Panc1 (cell line): ENCODE results near the gene ARID4B.

Experiments
- CTCF ChIP-seq: fragments of 450-650 bp; IDR thresholded peaks from 2 replicates; pipeline ENCODE4 v1.5.1; 2017; ENCODE audit warnings: mild to moderate bottlenecking
- POLR2AphosphoS5 ChIP-seq: IDR thresholded peaks from 2 replicates; pipeline ENCODE4 v1.6.1; 2012; ENCODE audit warnings: mild to moderate bottlenecking, low read depth, low read length, moderate library complexity
- REST ChIP-seq, 2 experiments: IDR thresholded peaks; 2 replicates each; pipeline ENCODE4 v1.6.1; 2011 to 2012; ENCODE audit warnings: low read depth in 2 of 2, control low read depth in 1 of 2, low read length in 1 of 2, mild to moderate bottlenecking in 1 of 2, moderate library complexity in 1 of 2; ENCODE audit not compliant: insufficient read depth in 1 of 2
- SIN3A ChIP-seq: IDR thresholded peaks from 2 replicates; pipeline ENCODE4 v1.6.1; 2012; ENCODE audit warnings: low read depth, mild to moderate bottlenecking, low read length, moderate library complexity, borderline replicate concordance; ENCODE audit not compliant: insufficient read depth
- TCF7L2 ChIP-seq: IDR thresholded peaks from 2 replicates; pipeline ENCODE4 v1.6.1; 2011; ENCODE audit warnings: mild to moderate bottlenecking, low read depth, low read length, inconsistent platforms

GRCh38 chr1:235152235-235152634 is 175.7 kb downstream of the ARID4B start:
- TF ChIP-seq CTCF (no peak), POLR2AphosphoS5 (no peak), SIN3A (no peak), REST (IDR thresholded peaks at IDR 0.05; ENCODE audit: insufficient read depth in 1 of 2, low read depth in 2 of 2, low read length in 1 of 2) (no peak), TCF7L2 (no peak)
